ENCODE measurements around the gene ITGA5.

Gene ITGA5

GRCh38 chr12:54350743-54351142, 68.3 kb downstream of the ITGA5 start:
- no peak for DNase-seq

GRCh38 chr12:54349679-54350078, 69.4 kb downstream of the ITGA5 start:
- no peak for DNase-seq

- no peak for DNase-seq
These were observed 70.0 kb downstream of the ITGA5 start for GRCh38 chr12:54349036-54349435.

Data from stimulated activated naive CD4-positive, alpha-beta T cell (primary cell).